K562 (cell line): ENCODE data around the gene WFIKKN1. TPM values are rescaled to one million over a fixed set of nuclear protein-coding genes. Genes with fewer than 3 reads are reported as not detected.

ENCODE experiments used
- ATAC-seq: fragments of 200-7000 bp; cut with Tn5 transposase; 3 replicates; pipeline ENCODE4 v1.9.1; 2020; ENCODE audit warnings: moderate library complexity
- BruUV-seq: library from RNA; stranded (reverse); fragments of 400-500 nt; replicated peaks from 2 replicates; lab custom pipeline; 2021; lab: Mats Ljungman, UMichigan
- CTCF ChIA-PET: fragments of 300-600 bp; formaldehyde crosslinking; extraction: SDS; loops from one replicate; lab custom pipeline; 2021; ENCODE audit warnings: low intra/inter-chr PET ratio; lab: Yijun Ruan, JAX
- POLR2A ChIA-PET: fragments of 300-600, 350-650 bp; sonication (Branson Sonifier 250); formaldehyde crosslinking; extraction: SDS; loops from one replicate; lab custom pipeline; 2021; ENCODE audit warnings: antibody characterized with exemption, inconsistent platforms; lab: Yijun Ruan, JAX
- DNase-seq, 4 experiments: peaks; one replicate each; pipeline versions ENCODE4 v3.0.0 to v3.0.0-alpha.2; 2011 to 2018; ENCODE audit warnings: low spot score in 3 of 4, mixed read lengths in 3 of 4; ENCODE audit errors: extremely low read depth in 1 of 4
- FAIRE-seq: peaks from 2 replicates; lab custom pipeline; 2011; peaks lifted over from hg19 to GRCh38; lab: Jason Lieb, UNC
- H2AFZ ChIP-seq: 2 replicates; pipeline ENCODE4 v1.6.0; 2011; ENCODE audit warnings: low read depth, low read length, control low read depth, inconsistent platforms
- H3K27ac ChIP-seq: fragments of 200-600 bp; 3 replicates; pipeline ENCODE4 v1.8.0; 2011; ENCODE audit warnings: low read depth, mild to moderate bottlenecking, control low read depth, inconsistent platforms, low read length, moderate library complexity, mixed read lengths; ENCODE audit errors: extremely low read depth
- H3K27me3 ChIP-seq, 2 experiments: fragments of 300-600 bp in 1 of 2; 2 replicates in 1 of 2; 3 replicates in 1 of 2; pipeline versions ENCODE4 v1.6.0 to v1.8.0; 2011; ENCODE audit warnings: inconsistent platforms in 2 of 2, low read length in 2 of 2, mild to moderate bottlenecking in 1 of 2, mixed read lengths in 1 of 2, moderate library complexity in 1 of 2; ENCODE audit not compliant: control insufficient read depth in 2 of 2, insufficient read depth in 2 of 2
- H3K36me3 ChIP-seq: fragments of 300-600 bp; 3 replicates; pipeline ENCODE4 v1.8.0; 2011; ENCODE audit warnings: mild to moderate bottlenecking, low read length, inconsistent platforms; ENCODE audit not compliant: control insufficient read depth, insufficient read depth
- H3K4me1 ChIP-seq, 2 experiments: fragments of 200-600 bp in 1 of 2; replicated peaks in 1 of 2; 2 replicates in 1 of 2; 3 replicates in 1 of 2; pipeline versions ENCODE4 v1.5.1 to v1.8.0; 2011; ENCODE audit warnings: inconsistent platforms in 2 of 2, low read length in 2 of 2, mild to moderate bottlenecking in 1 of 2, mixed read lengths in 1 of 2, moderate library complexity in 1 of 2; ENCODE audit not compliant: control insufficient read depth in 2 of 2, insufficient read depth in 2 of 2
- H3K4me2 ChIP-seq: 2 replicates; pipeline ENCODE4 v1.6.1; 2011; ENCODE audit warnings: low read length, control low read depth, inconsistent platforms, mixed read lengths; ENCODE audit not compliant: insufficient read depth
- H3K4me3 ChIP-seq: fragments of 200-600 bp; sonication (generic), shearing (Covaris generic); 2 replicates; pipeline ENCODE4 v1.5.1; 2016; ENCODE audit warnings: control low read depth, inconsistent platforms
- H3K79me2 ChIP-seq: fragments of 200-600 bp; 3 replicates; pipeline ENCODE4 v1.8.0; 2011; ENCODE audit warnings: low read length, inconsistent platforms; ENCODE audit not compliant: control insufficient read depth, insufficient read depth
- H3K9ac ChIP-seq, 2 experiments: 2 replicates each; pipeline versions ENCODE4 v1.6.0 to v1.6.1; 2011; ENCODE audit warnings: low read depth in 2 of 2, low read length in 2 of 2, control low read depth in 1 of 2, inconsistent platforms in 1 of 2, mild to moderate bottlenecking in 1 of 2, mixed read lengths in 1 of 2; ENCODE audit not compliant: insufficient read depth in 1 of 2
- H3K9me1 ChIP-seq: one replicate; pipeline ENCODE4 v1.6.0; 2011; ENCODE audit warnings: inconsistent platforms, mild to moderate bottlenecking, low read length, moderate library complexity; ENCODE audit not compliant: control insufficient read depth, insufficient read depth
- H3K9me3 ChIP-seq: replicated peaks from 2 replicates; pipeline ENCODE4 v1.5.1; 2011; ENCODE audit warnings: low read depth, low read length, inconsistent platforms; ENCODE audit not compliant: control insufficient read depth, insufficient read depth
- H4K20me1 ChIP-seq: replicated peaks from 2 replicates; pipeline ENCODE4 v1.6.1; 2011; ENCODE audit warnings: low read length, inconsistent platforms, mixed read lengths; ENCODE audit not compliant: control insufficient read depth, insufficient read depth
- C11orf30 ChIP-seq: fragments of 450-650 bp; IDR thresholded peaks from 2 replicates; pipeline ENCODE4 v1.6.1; 2016; ENCODE audit warnings: low read depth, mild to moderate bottlenecking
- CCNT2 ChIP-seq: IDR thresholded peaks from 2 replicates; pipeline ENCODE4 v1.6.1; 2011; ENCODE audit warnings: borderline replicate concordance, low read depth, mild to moderate bottlenecking, moderate library complexity, mixed read lengths, low read length; ENCODE audit not compliant: insufficient read length; ENCODE audit errors: extremely low read depth
- CREB3L1 ChIP-seq: fragments of 450-650 bp; IDR thresholded peaks from 2 replicates; pipeline ENCODE4 v1.6.1; 2014; ENCODE audit warnings: low read depth, mild to moderate bottlenecking, moderate library complexity, borderline replicate concordance
- JUN ChIP-seq, 2 experiments: sonication (generic) in 1 of 2; formaldehyde crosslinking in 1 of 2; IDR thresholded peaks; 2 replicates each; pipeline versions ENCODE4 v1.6.1 to v1.8.0; 2012 to 2022; ENCODE audit warnings: borderline replicate concordance in 2 of 2, mild to moderate bottlenecking in 2 of 2, improper control_type of control experiment in 1 of 2, low read depth in 1 of 2, low read length in 1 of 2, missing genetic modification reagents in 1 of 2
- JUNB ChIP-seq: fragments of 450-650 bp; formaldehyde crosslinking; conservative IDR thresholded peaks from 2 replicates; pipeline ENCODE4 v1.4.0; 2020; ENCODE audit warnings: mild to moderate bottlenecking
- MNT ChIP-seq, 2 experiments: fragments of 450-650 bp; conservative IDR thresholded peaks; 2 replicates each; pipeline ENCODE4 v1.6.1; 2017; ENCODE audit warnings: mild to moderate bottlenecking in 2 of 2, moderate library complexity in 2 of 2
- PCBP1 ChIP-seq: fragments of 200-400 bp; formaldehyde crosslinking; IDR thresholded peaks from 2 replicates; pipeline ENCODE4 v1.6.1; 2018; ENCODE audit warnings: mild to moderate bottlenecking, low read depth, low read length; ENCODE audit not compliant: poor library complexity, severe bottlenecking
- RBM25 ChIP-seq: fragments of 200-400 bp; formaldehyde crosslinking; IDR thresholded peaks from 2 replicates; pipeline ENCODE4 v1.6.1; 2018; ENCODE audit warnings: low read length, low read depth, moderate library complexity; ENCODE audit not compliant: severe bottlenecking
- RFX7 ChIP-seq: fragments of 250-450 bp; sonication (Bioruptor Pico); IDR thresholded peaks from 2 replicates; pipeline ENCODE4 v1.5.1; 2021; ENCODE audit warnings: mild to moderate bottlenecking
- SMAD1 ChIP-seq: fragments of 150-350 bp; IDR thresholded peaks from 2 replicates; pipeline ENCODE4 v1.6.1; 2014; ENCODE audit warnings: low read length, low read depth; ENCODE audit not compliant: partially characterized antibody
- SMAD3 ChIP-seq: fragments of 450-650 bp; formaldehyde crosslinking; conservative IDR thresholded peaks from 2 replicates; pipeline ENCODE4 v1.4.0; 2020; ENCODE audit warnings: mild to moderate bottlenecking
- SP1 ChIP-seq: sonication (generic); formaldehyde crosslinking; IDR thresholded peaks from 2 replicates; pipeline ENCODE4 v1.8.1; 2022; ENCODE audit warnings: mild to moderate bottlenecking, missing genetic modification reagents
- WHSC1 ChIP-seq: IDR thresholded peaks from one replicate; pipeline ENCODE4 v1.6.1; 2012; ENCODE audit warnings: low read length, control low read depth, inconsistent platforms
- XRCC4 ChIP-seq: IDR thresholded peaks from one replicate; pipeline ENCODE4 v1.6.1; 2011; ENCODE audit not compliant: insufficient read depth, insufficient read length; ENCODE audit errors: extremely low read depth
- ZBED1 ChIP-seq: IDR thresholded peaks from 2 replicates; pipeline ENCODE4 v1.6.1; 2014
- ZFX ChIP-seq: sonication (generic); formaldehyde crosslinking; IDR thresholded peaks from 2 replicates; pipeline ENCODE4 v1.8.0; 2022; ENCODE audit warnings: mild to moderate bottlenecking, missing genetic modification reagents, moderate library complexity
- ZNF384 ChIP-seq: IDR thresholded peaks from 2 replicates; pipeline ENCODE4 v1.6.1; 2012; ENCODE audit warnings: low read depth, low read length, improper control_type of control experiment
- WGBS: fragments of 100-300 bp; shearing (Covaris generic); methylation state at CpG from one replicate; pipeline ENCODE4 v1.1.6; 2016; ENCODE audit warnings: low coverage, mixed read lengths; ENCODE audit not compliant: insufficient coverage; ENCODE audit errors: missing lambda C conversion rate; 5-methylcytosine and 5-hydroxymethylcytosine counted together
- in situ Hi-C: fragments of 300-500 bp; cut with MboI; formaldehyde crosslinking; loops from 4 replicates; pipeline ENCODE4 v1.15.0; 2018; ENCODE audit warnings: inconsistent platforms, mixed read lengths
- intact Hi-C: fragments of 100-400 bp; cut with micrococcal nuclease; formaldehyde crosslinking; loops from 2 replicates; pipeline ENCODE4 v1.14.2; 2022
- polyA plus RNA-seq, 8 experiments: library from polyadenylated mRNA; depleted of rRNA in 4 of 8; stranded (reverse) in 5 of 8; unstranded in 3 of 8; fragments of >200 nt; fragmentation: Nextera tagmentation in 2 of 8; fragmentation: Illumina TruSeq in 1 of 8; extraction: Ambion mirVana in 2 of 8; extraction: Trizol in 1 of 8; gene quantifications; 2 replicates each; pipeline versions ENCODE4 v1.2.1 to v1.2.3, GENCODE V29; 2011 to 2014; ENCODE audit warnings: inconsistent platforms in 1 of 8, missing spikeins in 1 of 8
- total RNA-seq, 7 experiments: library from RNA; depleted of rRNA in 6 of 7; stranded (reverse); fragments of >200 nt in 6 of 7; fragmentation: Illumina TruSeq in 2 of 7; extraction: Trizol in 2 of 7; gene quantifications; 2 replicates each; pipeline versions ENCODE4 v1.2.1 to v1.2.3, GENCODE V29; 2011 to 2021; ENCODE audit warnings: low replicate concordance in 1 of 7

WFIKKN1 gene
- total and polyA plus RNA-seq, 9 of the 15 experiments (the other 6 are each of a cell fraction or from before 2014, with no cell fraction given), result 0.14 to 1.1 (median 0.50) TPM; not detected in 4

GRCh38 chr16:588639-588888 is 42.2 kb upstream of the WFIKKN1 start (continued):
- no peak for TF ChIP-seq CREB3L1
- no peak for TF ChIP-seq ZNF384
- TF ChIP-seq XRCC4, result no peak

GRCh38 chr16:588889-589657 is 41.7 kb upstream of the WFIKKN1 start:
- ATAC-seq, result peak; percentile 86
- H3K4me3 ChIP-seq, result peak overlapping the region; percentile 71
- peak overlapping the region; percentile 91 for H3K27ac ChIP-seq
- peaks cover 19% of the 10 kb centered on the region for H4K20me1 ChIP-seq
- peak overlapping the region; percentile 100 for H2AFZ ChIP-seq
- H3K9me1 ChIP-seq, result peaks cover 8% of the 10 kb centered on the region
- peaks cover 21% of the 10 kb centered on the region; the same call in 2 of the 3 replicates for H3K36me3 ChIP-seq
- peaks cover 60% of the 10 kb centered on the region for H3K79me2 ChIP-seq
- BruUV-seq, result no TSS peak
- H3K4me1 ChIP-seq, result peaks cover 18 to 73% of the 10 kb centered on the region in 2 experiments; a peak in 4 of 5 replicates
- DNase-seq, result peak; percentile 85 to 96 (median 92)
- intact Hi-C loops, result loop anchor here (2.0 kb wide), 1 partner anchor 72 kb away; no protein-coding TSS in a partner anchor
- peak overlapping the region; percentile 86 for H3K4me2 ChIP-seq
- POLR2A ChIA-PET, result interaction anchor here (0.5 to 1.8 kb wide), 21 partner anchors 10 to 186 kb away, joined by 3 to 9 read pairs (median 3); partner anchors contain the start of genes METTL26 and WFIKKN1
- in situ Hi-C loops, result no loop called here
- H3K9ac ChIP-seq, result peak overlapping the region; percentile 88 to 94
- no peak for FAIRE-seq
- CTCF ChIA-PET, result no interaction called here
- no peaks in the 10 kb centered on the region for H3K9me3 ChIP-seq
- no peaks in the 10 kb centered on the region for H3K27me3 ChIP-seq
- under 1% methylated on average over 58 of the region's 107 CpGs for WGBS
- TF ChIP-seq MNT (conservative IDR thresholded peaks at IDR 0.05) (peak; percentile 90 to 95), JUN (IDR thresholded peaks at IDR 0.05; ENCODE audit: borderline replicate concordance, low read depth, low read length) (no peak), JUN (CRISPR knock-in tag; IDR thresholded peaks at IDR 0.05; ENCODE audit: borderline replicate concordance) (peak; percentile 69; the same call in 1 of the 2 replicates), SP1 (CRISPR knock-in tag) (peak; percentile 95), CCNT2 (peak; percentile 28), SMAD1 (peak; percentile 77), RBM25 (peak; percentile 92), PCBP1 (peak; percentile 86), SMAD3 (CRISPR knock-in tag) (no peak), ZBED1 (peak; percentile 45; the same call in 1 of the 2 replicates), RFX7 (CRISPR knock-in tag) (no peak), C11orf30 (peak; percentile 79), JUNB (no peak), WHSC1 (no peak), ZFX (CRISPR knock-in tag) (peak; percentile 76)
